Measurements from ENCODE around the gene MTMR10. TPM values are rescaled to one million over a fixed set of nuclear protein-coding genes. Genes with fewer than 3 reads are reported as not detected.

The MTMR10 gene
- total RNA-seq, 2 experiments from 2014 or later, result 41.2 to 42.0 TPM

GRCh38 chr15:30903497-30904187 is 87.8 kb downstream of the MTMR10 start, which contains the start of gene FAN1:
Gene FAN1, plus strand, starts transcription at chr15:30903915. Its CDS starts 749 bp downstream, at chr15:30904664.
- ChIA-PET CTCF (interaction anchor here (0.7 to 1.2 kb wide), 3 partner anchors 8 to 45 kb away, joined by 3 read pairs; no protein-coding TSS in a partner anchor), POLR2A (interaction anchor here (0.7 to 1.1 kb wide), 5 partner anchors 15 to 489 kb away, joined by 3 to 4 read pairs (median 3); no protein-coding TSS in a partner anchor)
- H3K36me3 ChIP-seq (ENCODE audit: insufficient read depth, low read length), result no peaks in the 10 kb centered on the region
- peak; percentile 58 to 83 (median 72) for DNase-seq
- Mint-ChIP-seq H3K27ac (peak within 1 kb of the TSS; percentile 74), H3K4me1 (ENCODE audit: low read depth) (peaks cover 44% of the 10 kb centered on the region), H3K27me3 (no peaks in the 10 kb centered on the region), H3K4me3 (peak within 1 kb of the TSS; percentile 98), H3K9me3 (no peaks in the 10 kb centered on the region), H3K36me3 (ENCODE audit: low read depth) (peaks cover 34% of the 10 kb centered on the region)
- H3K4me3 ChIP-seq (ENCODE audit: low read length), result peak within 1 kb of the TSS; percentile 90
- H3K27ac ChIP-seq (ENCODE audit: low read depth in 1 of 2, low read length in 2 of 2), result no peak within 1 kb of the TSS
- H3K9me3 ChIP-seq (ENCODE audit: control insufficient read depth in 1 of 2, insufficient read depth in 1 of 2, low read length in 2 of 2), result no peaks in the 10 kb centered on the region
- H3K27me3 ChIP-seq (ENCODE audit: control insufficient read depth in 1 of 2, insufficient read depth in 2 of 2, low read length in 2 of 2), result no peaks in the 10 kb centered on the region
- ATAC-seq (ENCODE audit: poor library complexity), result peak; percentile 87
- peaks cover 13% of the 10 kb centered on the region for H3K4me1 ChIP-seq (ENCODE audit: insufficient read depth, low read length)
- TF ChIP-seq CTCF (IDR thresholded peaks at IDR 0.05), result no peak
- intact Hi-C loops (cut with DNase I, micrococcal nuclease), result loop anchor here in 1 of 2 experiments (5.0 kb wide), 1 partner anchor 89 kb away; the partner anchor contains the start of gene MTMR10

- ATAC-seq (ENCODE audit: poor library complexity), result no peak
- ChIA-PET POLR2A (no interaction called here), CTCF (interaction anchor here (0.5 kb wide), 1 partner anchor 16 kb away, joined by 4 read pairs; no protein-coding TSS in a partner anchor)
- no peak overlapping the region for H3K27ac ChIP-seq (ENCODE audit: low read depth in 1 of 2, low read length in 2 of 2)
- no peaks in the 10 kb centered on the region for H3K36me3 ChIP-seq (ENCODE audit: insufficient read depth, low read length)
- no peak overlapping the region for H3K4me3 ChIP-seq (ENCODE audit: low read length)
- no peaks in the 10 kb centered on the region for H3K27me3 Mint-ChIP-seq
- intact Hi-C loops (cut with DNase I, micrococcal nuclease), result loop anchor here in 1 of 2 experiments (5.0 kb wide), 1 partner anchor 90 kb away; the partner anchor contains the start of gene MTMR10
- TF ChIP-seq CTCF (IDR thresholded peaks at IDR 0.05), result no peak
- H3K36me3 Mint-ChIP-seq (ENCODE audit: low read depth), result peaks cover 23% of the 10 kb centered on the region
- DNase-seq, result no peak
- H3K9me3 Mint-ChIP-seq, result no peaks in the 10 kb centered on the region
- peak overlapping the region; percentile 18 for H3K4me3 Mint-ChIP-seq
- peaks cover 13% of the 10 kb centered on the region for H3K4me1 ChIP-seq (ENCODE audit: insufficient read depth, low read length)
- H3K4me1 Mint-ChIP-seq (ENCODE audit: low read depth), result peaks cover 33% of the 10 kb centered on the region
- H3K9me3 ChIP-seq (ENCODE audit: control insufficient read depth in 1 of 2, insufficient read depth in 1 of 2, low read length in 2 of 2), result no peaks in the 10 kb centered on the region
- H3K27ac Mint-ChIP-seq, result no peak overlapping the region
- no peaks in the 10 kb centered on the region for H3K27me3 ChIP-seq (ENCODE audit: control insufficient read depth in 1 of 2, insufficient read depth in 2 of 2, low read length in 2 of 2)
Measured at GRCh38 chr15:30901889-30902288, 89.5 kb downstream of the MTMR10 start.

- no peak for DNase-seq
- Histone ChIP-seq H3K27me3 (ENCODE audit: control insufficient read depth in 1 of 2, insufficient read depth in 2 of 2, low read length in 2 of 2) (no peaks in the 10 kb centered on the region), H3K27ac (ENCODE audit: low read depth in 1 of 2, low read length in 2 of 2) (no peak overlapping the region), H3K9me3 (ENCODE audit: control insufficient read depth in 1 of 2, insufficient read depth in 1 of 2, low read length in 2 of 2) (no peaks in the 10 kb centered on the region), H3K36me3 (ENCODE audit: insufficient read depth, low read length) (no peaks in the 10 kb centered on the region), H3K4me3 (ENCODE audit: low read length) (no peak overlapping the region), H3K4me1 (ENCODE audit: insufficient read depth, low read length) (no peaks in the 10 kb centered on the region)
- Mint-ChIP-seq H3K36me3 (ENCODE audit: low read depth) (no peaks in the 10 kb centered on the region), H3K4me3 (no peak overlapping the region), H3K27me3 (peaks cover 5% of the 10 kb centered on the region), H3K9me3 (no peaks in the 10 kb centered on the region), H3K4me1 (ENCODE audit: low read depth) (no peaks in the 10 kb centered on the region), H3K27ac (no peak overlapping the region)
- CTCF ChIA-PET, result interaction anchor here (0.6 kb wide), 1 partner anchor 17 kb away, joined by 3 read pairs; no protein-coding TSS in a partner anchor
- POLR2A ChIA-PET, result no interaction called here
- no peak for ATAC-seq (ENCODE audit: poor library complexity)
- no peak for TF ChIP-seq CTCF (IDR thresholded peaks at IDR 0.05)
- intact Hi-C loops (cut with DNase I, micrococcal nuclease), result no loop called here
Measured at GRCh38 chr15:30896211-30896606, 95.2 kb downstream of the MTMR10 start.
